HL-60 (cell line): ENCODE measurements around the gene BRD4.

Experiments used
- DNase-seq, 2 experiments: peaks; one replicate each; pipeline ENCODE4 v3.0.0-alpha.2; 2010 to 2020; ENCODE audit warnings: low read depth in 1 of 2, low spot score in 1 of 2
- H3K27ac ChIP-seq: fragments of 250-450 bp; sonication (Bioruptor Pico); replicated peaks from 2 replicates; pipeline ENCODE4 v1.5.1; 2020; ENCODE audit warnings: mild to moderate bottlenecking, moderate library complexity
- H3K27me3 ChIP-seq: fragments of 250-450 bp; sonication (Bioruptor Pico); 2 replicates; pipeline ENCODE4 v1.5.1; 2021; ENCODE audit warnings: mild to moderate bottlenecking, moderate library complexity; ENCODE audit not compliant: insufficient read depth, poor library complexity, severe bottlenecking
- H3K4me3 ChIP-seq: replicated peaks from 2 replicates; pipeline ENCODE4 v1.5.1; 2011; ENCODE audit warnings: mild to moderate bottlenecking, control low read depth, low read length; ENCODE audit not compliant: insufficient read depth
- CTCF ChIP-seq: IDR thresholded peaks from one replicate; pipeline ENCODE4 v1.5.1; 2011; ENCODE audit warnings: low read length, control low read depth, inconsistent platforms; ENCODE audit not compliant: insufficient read depth
- GABPA ChIP-seq: IDR thresholded peaks from 2 replicates; pipeline ENCODE4 v1.6.1; 2012; ENCODE audit warnings: low read depth
- POLR2AphosphoS5 ChIP-seq: IDR thresholded peaks from 2 replicates; pipeline ENCODE4 v1.6.1; 2012; ENCODE audit warnings: low read depth
- REST ChIP-seq: IDR thresholded peaks from 2 replicates; pipeline ENCODE4 v1.6.1; 2012; ENCODE audit warnings: low read depth; ENCODE audit not compliant: insufficient replicate concordance
- SPI1 ChIP-seq: IDR thresholded peaks from 2 replicates; pipeline ENCODE4 v1.6.1; 2012; ENCODE audit warnings: low read depth, mild to moderate bottlenecking, borderline replicate concordance

Gene BRD4

GRCh38 chr19:15313649-15314279 lies 18.6 kb downstream of the BRD4 start:
- Histone ChIP-seq H3K4me3 (no peak overlapping the region), H3K27me3 (no peaks in the 10 kb centered on the region), H3K27ac (no peak overlapping the region)
- TF ChIP-seq CTCF (no peak), REST (no peak), SPI1 (no peak), POLR2AphosphoS5 (no peak), GABPA (no peak)
- DNase-seq, result no peak

- TF ChIP-seq POLR2AphosphoS5, result no peak
- no peak for TF ChIP-seq SPI1
- TF ChIP-seq CTCF, result no peak
- TF ChIP-seq REST, result no peak
- TF ChIP-seq GABPA, result no peak
- no peak for DNase-seq
- no peaks in the 10 kb centered on the region for H3K27me3 ChIP-seq
- no peak overlapping the region for H3K27ac ChIP-seq
- H3K4me3 ChIP-seq, result no peak overlapping the region
Observed at GRCh38 chr19:15307169-15307568, 25.2 kb downstream of the BRD4 start.

- H3K27me3 ChIP-seq, result no peaks in the 10 kb centered on the region
- no peak overlapping the region for H3K4me3 ChIP-seq
- no peak for DNase-seq
- no peak overlapping the region for H3K27ac ChIP-seq
- TF ChIP-seq POLR2AphosphoS5, result no peak
- no peak for TF ChIP-seq CTCF
- TF ChIP-seq GABPA, result no peak
- no peak for TF ChIP-seq SPI1
- no peak for TF ChIP-seq REST
Observed at GRCh38 chr19:15305582-15306334, 26.6 kb downstream of the BRD4 start.
